ENCODE data around the gene FXYD1. TPM values are rescaled to one million over a fixed set of nuclear protein-coding genes. Genes with fewer than 3 reads are reported as not detected.

The FXYD1 gene
- total RNA-seq, 4 donors from 2014 or later: 18.1 to 214 (median 105) TPM

DNA sequence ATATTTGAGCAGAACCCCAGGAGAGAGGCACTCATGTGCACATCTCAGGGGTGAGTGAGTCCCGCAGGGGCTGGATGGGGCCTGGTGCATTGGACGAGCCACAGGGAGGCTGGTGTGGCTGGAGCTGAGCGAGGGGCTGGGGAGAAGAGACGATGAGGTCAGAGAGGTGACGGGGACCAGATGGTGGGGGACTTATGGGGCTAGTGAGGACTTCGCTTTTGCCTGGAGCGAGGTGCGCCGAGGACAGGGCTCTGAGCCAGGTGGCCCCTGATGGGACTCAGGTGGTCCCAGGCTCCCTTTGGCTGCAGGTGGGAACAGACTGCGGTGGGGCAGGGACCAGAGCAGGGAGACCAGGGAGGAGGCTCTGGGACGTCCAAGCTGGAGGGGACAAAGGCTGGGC is 29.9 kb upstream of the FXYD1 start:
- Histone ChIP-seq H3K27ac (no peak overlapping the region), H3K9me3 (no peaks in the 10 kb centered on the region), H3K27me3 (no peaks in the 10 kb centered on the region), H3K36me3 (no peaks in the 10 kb centered on the region), H3K4me3 (no peak overlapping the region), H3K4me1 (no peaks in the 10 kb centered on the region)
- intact Hi-C loops (cut with DNase I; ENCODE audit: low total_unique reads): no loop called here
- TF ChIP-seq POLR2A (IDR thresholded peaks at IDR 0.05): no peak
- TF ChIP-seq, protein P1, sequence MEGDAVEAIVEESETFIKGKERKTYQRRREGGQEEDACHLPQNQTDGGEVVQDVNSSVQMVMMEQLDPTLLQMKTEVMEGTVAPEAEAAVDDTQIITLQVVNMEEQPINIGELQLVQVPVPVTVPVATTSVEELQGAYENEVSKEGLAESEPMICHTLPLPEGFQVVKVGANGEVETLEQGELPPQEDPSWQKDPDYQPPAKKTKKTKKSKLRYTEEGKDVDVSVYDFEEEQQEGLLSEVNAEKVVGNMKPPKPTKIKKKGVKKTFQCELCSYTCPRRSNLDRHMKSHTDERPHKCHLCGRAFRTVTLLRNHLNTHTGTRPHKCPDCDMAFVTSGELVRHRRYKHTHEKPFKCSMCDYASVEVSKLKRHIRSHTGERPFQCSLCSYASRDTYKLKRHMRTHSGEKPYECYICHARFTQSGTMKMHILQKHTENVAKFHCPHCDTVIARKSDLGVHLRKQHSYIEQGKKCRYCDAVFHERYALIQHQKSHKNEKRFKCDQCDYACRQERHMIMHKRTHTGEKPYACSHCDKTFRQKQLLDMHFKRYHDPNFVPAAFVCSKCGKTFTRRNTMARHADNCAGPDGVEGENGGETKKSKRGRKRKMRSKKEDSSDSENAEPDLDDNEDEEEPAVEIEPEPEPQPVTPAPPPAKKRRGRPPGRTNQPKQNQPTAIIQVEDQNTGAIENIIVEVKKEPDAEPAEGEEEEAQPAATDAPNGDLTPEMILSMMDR (IDR thresholded peaks at IDR 0.05): no peak
- DNase-seq: no peak

DNA sequence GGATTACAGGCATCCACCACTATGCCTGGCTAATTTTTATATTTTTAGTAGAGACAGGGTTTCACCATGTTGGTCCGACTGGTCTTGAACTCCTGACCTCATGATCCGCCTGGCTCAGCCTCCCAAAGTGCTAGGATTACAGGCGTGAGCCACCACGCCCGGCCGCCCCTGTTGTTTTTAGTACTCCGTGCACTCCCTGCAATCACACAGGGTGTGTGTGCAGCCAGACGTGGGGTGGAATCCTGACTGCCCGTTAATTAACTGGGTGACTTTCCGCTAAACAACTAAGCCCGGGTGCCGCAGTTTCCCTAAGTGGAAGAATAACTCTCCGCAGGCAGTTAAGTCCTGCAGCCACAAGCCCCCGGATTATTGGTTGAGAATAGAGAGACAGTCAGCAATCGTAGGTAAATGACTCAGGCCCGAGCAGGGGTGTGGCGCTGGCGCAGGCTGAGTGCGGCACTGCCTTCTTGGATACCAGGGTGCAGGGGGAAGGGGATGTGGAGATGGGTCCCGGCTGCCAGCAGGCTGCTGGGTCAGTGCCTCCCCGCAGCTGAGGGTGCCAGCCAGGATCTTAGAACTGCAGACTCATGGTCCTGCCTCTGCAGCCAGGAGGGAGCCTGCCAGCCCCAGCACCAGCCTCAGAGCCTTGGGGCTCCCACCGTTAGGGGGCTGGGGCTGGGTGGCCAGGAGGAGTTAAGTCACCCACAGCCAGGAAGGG is 29.1 kb upstream of the FXYD1 start:
- TF ChIP-seq POLR2A (IDR thresholded peaks at IDR 0.05): no peak
- TF ChIP-seq, protein P1 (IDR thresholded peaks at IDR 0.05): no peak
- DNase-seq: no peak
- no peaks in the 10 kb centered on the region for H3K36me3 ChIP-seq
- no peak overlapping the region for H3K27ac ChIP-seq
- no peaks in the 10 kb centered on the region for H3K9me3 ChIP-seq
- no peaks in the 10 kb centered on the region for H3K4me1 ChIP-seq
- H3K4me3 ChIP-seq: no peak overlapping the region
- no peaks in the 10 kb centered on the region for H3K27me3 ChIP-seq
- intact Hi-C loops (cut with DNase I; ENCODE audit: low total_unique reads): no loop called here

DNA sequence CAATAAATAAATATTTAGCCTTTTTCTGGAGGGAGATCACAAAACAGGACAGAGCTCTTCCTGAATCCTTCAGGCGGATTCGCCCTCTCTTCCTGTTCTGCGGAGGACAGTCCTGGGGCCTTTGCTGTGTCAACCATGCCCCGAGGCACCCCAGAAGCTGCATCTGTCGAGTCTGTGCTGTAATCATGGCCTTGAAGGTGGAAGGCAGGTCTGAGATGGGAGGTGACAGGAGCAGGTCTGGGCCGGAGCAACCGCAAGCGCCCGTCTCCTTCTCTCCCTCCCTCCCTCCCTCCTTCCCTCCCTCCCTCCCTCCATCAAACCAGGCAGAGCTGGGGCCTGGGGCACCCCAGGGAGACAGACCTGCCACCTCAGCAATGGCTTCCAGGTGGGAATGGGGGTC is 27.6 kb upstream of the FXYD1 start:
- H3K27ac ChIP-seq: no peak overlapping the region
- H3K4me1 ChIP-seq: no peaks in the 10 kb centered on the region
- no peaks in the 10 kb centered on the region for H3K9me3 ChIP-seq

DNA sequence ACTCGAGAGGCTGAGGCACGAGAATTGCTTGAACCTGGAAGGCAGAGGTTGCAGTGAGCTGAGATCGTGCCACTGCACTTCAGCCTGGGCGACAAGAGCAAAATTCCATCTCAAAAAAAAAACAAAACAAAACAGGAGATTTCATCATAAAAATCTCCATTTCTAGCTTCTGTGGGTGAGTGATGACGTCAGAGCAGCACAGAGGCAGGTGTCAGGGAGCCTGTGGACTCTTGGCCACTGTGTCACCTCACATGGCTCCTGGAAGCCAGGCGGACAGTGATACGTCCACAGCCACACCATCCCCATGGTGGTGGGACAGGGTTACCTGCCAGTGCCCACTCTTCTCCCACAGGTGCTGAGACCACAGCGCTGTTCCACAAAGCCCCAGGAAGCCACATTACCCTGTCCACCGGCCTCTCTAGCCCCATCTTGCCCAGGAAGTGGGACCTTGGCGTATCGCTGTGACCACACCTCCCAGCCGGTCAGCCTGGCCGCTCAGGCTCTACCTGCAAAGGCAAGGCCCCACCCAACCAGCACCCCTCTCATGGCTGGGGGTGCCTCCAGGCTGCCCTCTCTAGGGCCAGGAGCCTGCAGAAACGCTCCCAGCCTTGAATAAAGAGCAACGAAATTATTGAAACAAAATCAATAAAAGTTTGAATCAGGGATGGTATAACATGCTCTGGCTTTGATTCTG is 25.5 kb upstream of the FXYD1 start:
- H3K4me1 ChIP-seq: no peaks in the 10 kb centered on the region
- intact Hi-C loops (cut with DNase I; ENCODE audit: low total_unique reads): no loop called here
- no peak for DNase-seq
- no peak for TF ChIP-seq POLR2A (IDR thresholded peaks at IDR 0.05)
- TF ChIP-seq, protein P1 (IDR thresholded peaks at IDR 0.05): no peak
- H3K27me3 ChIP-seq: no peaks in the 10 kb centered on the region
- no peak overlapping the region for H3K4me3 ChIP-seq
- H3K27ac ChIP-seq: no peak overlapping the region
- H3K9me3 ChIP-seq: no peaks in the 10 kb centered on the region
- H3K36me3 ChIP-seq: no peaks in the 10 kb centered on the region

More for the DNA sequence above, 27.6 kb upstream of the FXYD1 start:
- H3K27me3 ChIP-seq: no peaks in the 10 kb centered on the region
- H3K36me3 ChIP-seq: no peaks in the 10 kb centered on the region
- intact Hi-C loops (cut with DNase I; ENCODE audit: low total_unique reads): no loop called here
- H3K4me3 ChIP-seq: no peak overlapping the region
- DNase-seq: no peak
- TF ChIP-seq POLR2A (IDR thresholded peaks at IDR 0.05): no peak
- TF ChIP-seq, protein P1 (IDR thresholded peaks at IDR 0.05): no peak

Data from uterus (tissue), 4 donors.